ENCODE measurements around the gene SLC5A11.

DNA sequence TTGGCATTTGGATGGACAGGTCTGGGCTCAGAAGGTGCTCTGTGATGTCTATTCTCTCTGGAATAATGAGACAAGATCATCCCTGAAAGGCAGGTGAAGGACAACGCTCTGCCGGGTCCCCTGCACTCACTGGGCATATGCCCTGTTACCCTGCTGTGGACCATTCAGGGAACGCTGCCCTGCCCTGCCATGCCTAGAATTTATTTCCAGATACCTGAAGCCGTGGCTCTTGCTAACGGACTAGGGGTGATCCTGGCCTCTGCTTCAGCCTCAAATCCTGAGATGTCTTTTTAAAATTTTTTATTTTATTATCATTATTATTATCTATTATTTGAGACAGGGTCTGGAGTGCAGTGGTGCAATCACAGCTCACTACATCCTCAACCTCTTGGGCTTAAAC, 3.9 kb downstream of the SLC5A11 start:
- TF ChIP-seq CTCF (conservative IDR thresholded peaks at IDR 0.05; ENCODE audit: low read depth, low read length): no peak
- no peak for TF ChIP-seq EZH2 (IDR thresholded peaks at IDR 0.05; ENCODE audit: low read length, unreplicated experiment)
- no peak for TF ChIP-seq EZH2phosphoT487 (IDR thresholded peaks at IDR 0.05; ENCODE audit: borderline replicate concordance, low read length)
